GM12875 (cell line): ENCODE data around the gene SEPTIN11.

Experiments used
- H3K4me3 ChIP-seq: one replicate; pipeline ENCODE4 v1.5.1; 2011; ENCODE audit warnings: low read depth, low read length, control low read depth
- TF ChIP-seq, protein P1 (sequence below): IDR thresholded peaks from 2 replicates; pipeline ENCODE4 v1.5.1; 2011; ENCODE audit warnings: low read depth, mild to moderate bottlenecking, control low read depth, inconsistent platforms, low read length, moderate library complexity, borderline replicate concordance; ENCODE audit not compliant: insufficient read depth

Gene SEPTIN11

DNA sequence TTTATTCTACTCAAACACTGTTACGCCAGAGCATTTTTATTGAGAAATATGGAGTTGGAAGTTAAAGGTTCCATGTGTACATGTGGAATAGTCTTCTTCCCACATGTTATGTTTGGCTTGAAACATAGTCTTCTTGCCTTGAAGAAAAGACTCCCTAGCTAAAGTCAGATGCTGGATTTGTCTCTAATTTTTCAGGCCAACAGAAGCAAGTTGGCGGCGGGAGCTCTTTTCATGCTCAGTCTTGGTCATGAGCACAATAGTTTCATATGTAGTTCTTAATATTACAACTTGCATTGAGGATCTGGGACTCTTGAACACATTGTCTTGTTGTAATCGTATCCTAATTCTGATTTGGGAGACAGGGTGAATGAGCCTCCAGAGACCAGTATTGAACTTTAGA is 19.4 kb downstream of the SEPTIN11 start:
- no peak overlapping the region for H3K4me3 ChIP-seq
- TF ChIP-seq, protein P1, sequence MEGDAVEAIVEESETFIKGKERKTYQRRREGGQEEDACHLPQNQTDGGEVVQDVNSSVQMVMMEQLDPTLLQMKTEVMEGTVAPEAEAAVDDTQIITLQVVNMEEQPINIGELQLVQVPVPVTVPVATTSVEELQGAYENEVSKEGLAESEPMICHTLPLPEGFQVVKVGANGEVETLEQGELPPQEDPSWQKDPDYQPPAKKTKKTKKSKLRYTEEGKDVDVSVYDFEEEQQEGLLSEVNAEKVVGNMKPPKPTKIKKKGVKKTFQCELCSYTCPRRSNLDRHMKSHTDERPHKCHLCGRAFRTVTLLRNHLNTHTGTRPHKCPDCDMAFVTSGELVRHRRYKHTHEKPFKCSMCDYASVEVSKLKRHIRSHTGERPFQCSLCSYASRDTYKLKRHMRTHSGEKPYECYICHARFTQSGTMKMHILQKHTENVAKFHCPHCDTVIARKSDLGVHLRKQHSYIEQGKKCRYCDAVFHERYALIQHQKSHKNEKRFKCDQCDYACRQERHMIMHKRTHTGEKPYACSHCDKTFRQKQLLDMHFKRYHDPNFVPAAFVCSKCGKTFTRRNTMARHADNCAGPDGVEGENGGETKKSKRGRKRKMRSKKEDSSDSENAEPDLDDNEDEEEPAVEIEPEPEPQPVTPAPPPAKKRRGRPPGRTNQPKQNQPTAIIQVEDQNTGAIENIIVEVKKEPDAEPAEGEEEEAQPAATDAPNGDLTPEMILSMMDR = no peak

DNA sequence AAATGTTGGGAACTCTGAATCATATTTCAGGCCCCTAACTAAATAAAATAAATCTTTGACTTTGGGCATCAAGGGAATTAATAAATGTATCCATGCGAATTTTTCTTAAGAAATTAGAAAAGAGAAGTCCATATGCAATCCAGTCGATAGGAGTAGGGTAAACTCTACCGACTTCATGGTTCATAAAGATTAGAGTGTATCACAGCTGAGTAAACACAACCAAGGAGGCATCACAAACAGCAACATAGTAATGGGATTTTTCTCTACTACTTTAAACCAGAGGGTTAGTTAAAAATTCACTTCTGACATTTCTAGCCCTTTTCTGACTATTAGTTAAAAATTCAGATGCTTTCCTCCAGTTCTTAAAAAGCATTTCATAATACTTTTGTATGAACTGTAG is 19.9 kb downstream of the SEPTIN11 start:
- H3K4me3 ChIP-seq = no peak overlapping the region
- TF ChIP-seq, protein P1 = no peak

DNA sequence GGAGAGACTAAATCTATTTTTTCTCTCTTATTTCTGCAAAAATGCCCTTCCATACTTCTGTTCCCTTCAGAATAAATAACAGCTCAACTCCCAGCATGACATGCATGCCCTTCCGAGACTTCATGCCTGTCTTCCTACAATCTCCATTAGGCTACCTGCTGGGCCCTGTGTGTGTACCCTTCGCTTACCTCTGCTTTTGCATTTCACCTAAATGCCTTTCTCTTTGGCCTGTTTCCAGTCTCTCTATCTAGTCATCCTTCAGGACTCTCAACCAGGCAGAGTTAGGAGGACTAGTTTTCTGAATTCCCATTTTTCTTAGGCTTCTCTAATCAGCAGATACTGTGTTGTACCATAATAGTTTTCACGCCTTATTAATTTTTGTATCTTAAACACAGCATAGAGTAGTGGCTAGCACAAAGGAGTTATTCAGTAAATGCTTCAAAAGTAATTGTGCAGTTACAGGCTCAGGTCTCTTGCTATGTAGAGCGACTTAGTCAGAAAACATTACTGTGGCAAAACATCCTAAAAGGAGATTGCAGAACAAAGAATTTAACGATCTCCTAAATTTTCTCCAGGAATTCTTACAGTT is 20.5 kb downstream of the SEPTIN11 start:
- no peak overlapping the region for H3K4me3 ChIP-seq
- TF ChIP-seq, protein P1 = no peak

DNA sequence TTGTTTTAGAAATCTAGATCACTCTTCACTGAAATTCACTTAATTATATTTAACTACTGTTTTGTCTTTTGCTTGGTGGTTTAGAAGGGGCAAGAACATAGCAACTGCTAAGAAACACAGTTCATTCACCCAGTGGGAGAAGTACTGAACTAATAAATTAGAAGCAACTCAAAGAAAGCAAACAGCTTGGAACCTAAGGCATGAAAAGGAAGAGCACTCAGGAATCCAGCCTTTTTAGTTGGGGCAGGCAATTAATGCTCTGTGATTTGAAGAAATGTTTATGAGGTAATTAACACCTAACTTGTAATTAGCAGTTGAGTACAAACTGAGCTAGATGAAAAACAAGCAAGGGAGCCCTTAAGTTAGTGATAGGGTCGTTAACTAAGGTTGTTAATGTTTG is 22.8 kb downstream of the SEPTIN11 start:
- TF ChIP-seq, protein P1 = no peak
- no peak overlapping the region for H3K4me3 ChIP-seq

DNA sequence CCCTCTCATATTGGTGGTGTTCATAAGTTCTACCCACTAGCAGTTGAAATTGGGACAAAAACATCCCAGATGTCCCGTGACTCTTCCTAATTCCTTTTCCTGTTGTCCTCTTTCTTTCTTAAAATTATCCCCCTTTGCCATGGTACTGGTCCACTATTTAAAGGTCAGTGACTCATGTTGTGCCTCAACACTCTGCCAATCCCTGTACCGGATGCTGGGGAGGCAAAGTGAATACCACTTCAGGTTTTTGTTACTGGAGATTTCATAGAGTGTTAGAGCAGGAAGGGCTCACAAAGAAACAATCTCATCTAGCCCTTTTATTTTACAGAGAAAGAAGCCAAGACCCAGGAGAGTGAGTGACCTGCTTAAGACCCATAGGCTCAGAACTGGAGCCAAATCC is 24.6 kb downstream of the SEPTIN11 start:
- TF ChIP-seq, protein P1 = no peak

DNA sequence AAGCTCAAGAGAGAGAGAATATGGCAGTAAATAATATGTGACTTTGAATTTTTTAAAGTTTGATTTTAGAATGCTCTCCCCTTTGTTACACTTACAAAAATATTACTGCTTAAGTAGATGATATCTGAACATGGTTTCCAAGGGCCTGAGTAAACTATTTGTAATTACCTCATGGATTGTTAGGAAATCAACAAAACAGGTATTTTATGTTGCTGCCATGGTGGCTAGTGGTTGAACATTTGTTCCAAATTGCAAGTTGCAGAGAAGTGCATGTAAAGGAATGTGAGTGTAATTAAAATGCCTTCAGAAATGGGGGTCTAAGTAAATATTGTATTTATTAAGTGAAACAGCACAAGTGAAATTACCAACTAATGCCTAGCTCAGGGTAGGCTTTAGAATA is 27.6 kb downstream of the SEPTIN11 start:
- H3K4me3 ChIP-seq = no peak overlapping the region
- TF ChIP-seq, protein P1 = no peak

More for the DNA sequence above, 24.6 kb downstream of the SEPTIN11 start:
- H3K4me3 ChIP-seq = no peak overlapping the region

DNA sequence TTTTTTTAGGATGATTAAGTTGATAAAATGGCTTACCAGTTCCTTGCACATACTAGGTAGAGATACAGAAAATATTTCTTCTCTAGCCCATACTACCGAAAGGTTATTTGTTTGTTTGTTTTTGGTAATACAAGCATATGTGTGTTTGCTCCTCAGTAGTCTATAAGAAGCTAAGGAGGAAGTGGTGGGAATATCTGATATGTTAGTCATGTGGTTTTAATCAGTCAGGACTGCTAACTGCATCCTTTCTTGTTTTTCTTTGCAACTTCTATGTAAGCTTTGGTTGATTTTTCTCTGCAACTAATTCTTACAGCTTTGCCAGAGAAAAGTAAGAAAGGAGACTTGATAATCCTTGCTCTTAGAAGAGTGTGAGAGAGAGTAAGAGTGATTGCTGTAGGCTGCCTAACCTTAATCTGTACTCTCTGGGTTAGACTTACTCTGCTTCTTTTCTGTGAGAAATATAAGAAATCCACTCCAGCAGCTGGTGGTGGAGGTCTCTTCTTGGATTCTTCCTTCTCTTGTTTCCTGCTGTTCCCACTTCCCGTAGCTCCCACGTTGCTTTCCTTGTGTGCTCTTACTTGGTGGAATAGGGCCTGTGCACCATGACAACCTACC is 28.3 kb downstream of the SEPTIN11 start:
- TF ChIP-seq, protein P1 = no peak
- no peak overlapping the region for H3K4me3 ChIP-seq
